Right kidney (tissue), 1 donor: ENCODE data around the gene OR2T27.
"Not testable (repeated sequence)": the region's sequence is repeated elsewhere in the genome, so short reads cannot be mapped to it uniquely, and the experiment has no call there.

Source experiments
- DNase-seq: peaks from one replicate; pipeline ENCODE4 v3.0.0-alpha.2; 2016

OR2T27 gene

GRCh38 chr1:248640906-248641305 lies 14.4 kb downstream of the OR2T27 start:
- DNase-seq = not testable (repeated sequence)

GRCh38 chr1:248639652-248640051 lies 15.7 kb downstream of the OR2T27 start:
- not testable (repeated sequence) for DNase-seq

GRCh38 chr1:248636612-248637011 lies 18.7 kb downstream of the OR2T27 start:
- not testable (repeated sequence) for DNase-seq

- DNase-seq = not testable (repeated sequence)
Measured at GRCh38 chr1:248634991-248635390, 20.3 kb downstream of the OR2T27 start, which contains the start of gene OR2T11. Gene OR2T11 (minus strand): TSS chr1:248635091. CDS start chr1:248627128, 7,963 bp downstream.

- DNase-seq = no peak
Measured at GRCh38 chr1:248631354-248632008, 23.8 kb downstream of the OR2T27 start.

GRCh38 chr1:248630551-248630950 lies 24.8 kb downstream of the OR2T27 start:
- no peak for DNase-seq

- DNase-seq = no peak
Measured at GRCh38 chr1:248627971-248628844, 27.1 kb downstream of the OR2T27 start.

- DNase-seq = no peak
Measured at GRCh38 chr1:248625971-248626370, 29.4 kb downstream of the OR2T27 start.

GRCh38 chr1:248625166-248625565 lies 30.2 kb downstream of the OR2T27 start:
- no peak for DNase-seq

GRCh38 chr1:248622570-248623001 lies 32.7 kb downstream of the OR2T27 start:
- no peak for DNase-seq

GRCh38 chr1:248621770-248622169 lies 33.6 kb downstream of the OR2T27 start:
- no peak for DNase-seq

GRCh38 chr1:248618878-248619277 lies 36.5 kb downstream of the OR2T27 start:
- DNase-seq = no peak

- DNase-seq = no peak
Measured at GRCh38 chr1:248618119-248618518, 37.2 kb downstream of the OR2T27 start.

- no peak for DNase-seq
Measured at GRCh38 chr1:248613742-248614141, 41.6 kb downstream of the OR2T27 start.

GRCh38 chr1:248611883-248612414 lies 43.4 kb downstream of the OR2T27 start:
- DNase-seq = no peak

- no peak for DNase-seq
Measured at GRCh38 chr1:248610301-248610700, 45.0 kb downstream of the OR2T27 start.
